Endothelial cell of umbilical vein (primary cell): ENCODE measurements around the gene MAN1A2. TPM values are rescaled to one million over a fixed set of nuclear protein-coding genes. Genes with fewer than 3 reads are reported as not detected.

ENCODE experiments used
- BruUV-seq: library from RNA; stranded (reverse); fragments of 400-500 nt; replicated peaks from 2 replicates; lab custom pipeline; 2021; lab: Mats Ljungman, UMichigan
- CTCF ChIA-PET: fragments of 300-600, 350-600 bp; sonication (Branson Sonifier 250); formaldehyde crosslinking; loops from one replicate; lab custom pipeline; 2021; ENCODE audit warnings: antibody characterized with exemption, inconsistent platforms; lab: Charles Lee
- POLR2A ChIA-PET: fragments of 300-600, 350-600 bp; sonication (Branson Sonifier 250); formaldehyde crosslinking; loops from one replicate; lab custom pipeline; 2021; ENCODE audit warnings: antibody characterized with exemption, inconsistent platforms; lab: Charles Lee
- DNase-seq: peaks from one replicate; pipeline ENCODE4 v3.0.0-alpha.2; 2011; ENCODE audit warnings: low read depth, low spot score
- FAIRE-seq: peaks from 2 replicates; lab custom pipeline; 2011; peaks lifted over from hg19 to GRCh38; lab: Jason Lieb, UNC
- H2AFZ ChIP-seq: 2 replicates; pipeline ENCODE4 v1.6.0; 2012; ENCODE audit warnings: low read depth, low read length, control low read depth, inconsistent platforms
- H3K27ac ChIP-seq: 2 replicates; pipeline ENCODE4 v1.5.1; 2011; ENCODE audit warnings: low read depth, mild to moderate bottlenecking, control low read depth, low read length, moderate library complexity; ENCODE audit not compliant: insufficient read depth
- H3K27me3 ChIP-seq, 2 experiments: 2 replicates each; pipeline versions ENCODE4 v1.6.0 to v1.6.1; 2011; ENCODE audit warnings: low read length in 2 of 2, mixed read lengths in 1 of 2; ENCODE audit not compliant: control insufficient read depth in 2 of 2, insufficient read depth in 2 of 2
- H3K36me3 ChIP-seq, 2 experiments: 2 replicates in 1 of 2; 3 replicates in 1 of 2; pipeline ENCODE4 v1.5.1; 2011; ENCODE audit warnings: low read length in 2 of 2, mild to moderate bottlenecking in 1 of 2, moderate library complexity in 1 of 2; ENCODE audit not compliant: control insufficient read depth in 2 of 2, insufficient read depth in 2 of 2; ENCODE audit errors: extremely low read depth in 1 of 2
- H3K4me1 ChIP-seq: 3 replicates; pipeline ENCODE4 v1.5.1; 2011; ENCODE audit warnings: mild to moderate bottlenecking, low read length; ENCODE audit not compliant: control insufficient read depth, insufficient read depth; ENCODE audit errors: extremely low read depth
- H3K4me2 ChIP-seq: 2 replicates; pipeline ENCODE4 v1.6.1; 2011; ENCODE audit warnings: low read length, control low read depth, mixed read lengths; ENCODE audit not compliant: insufficient read depth
- H3K4me3 ChIP-seq, 3 experiments: fragments of 200-600 bp in 1 of 3; sonication (generic), shearing (Covaris generic) in 1 of 3; replicated peaks in 1 of 3; 2 replicates each; pipeline ENCODE4 v1.5.1; 2011 to 2016; ENCODE audit warnings: control low read depth in 3 of 3, low read length in 3 of 3, mild to moderate bottlenecking in 2 of 3, inconsistent platforms in 1 of 3, low read depth in 1 of 3, moderate library complexity in 1 of 3; ENCODE audit not compliant: insufficient read depth in 1 of 3
- H3K79me2 ChIP-seq: 2 replicates; pipeline ENCODE4 v1.6.0; 2012; ENCODE audit warnings: low read length, inconsistent platforms; ENCODE audit not compliant: control insufficient read depth, insufficient read depth
- H3K9ac ChIP-seq: replicated peaks from 2 replicates; pipeline ENCODE3; 2011; ENCODE audit warnings: low read length, control low read depth; ENCODE audit not compliant: insufficient read depth; ENCODE audit errors: extremely low read depth
- H3K9me1 ChIP-seq: replicated peaks from 3 replicates; pipeline ENCODE4 v1.6.0; 2011; ENCODE audit warnings: mild to moderate bottlenecking, low read length; ENCODE audit not compliant: control insufficient read depth, insufficient read depth; ENCODE audit errors: extremely low read depth
- H3K9me3 ChIP-seq: replicated peaks from 2 replicates; pipeline ENCODE4 v1.5.1; 2012; ENCODE audit warnings: low read length, inconsistent platforms; ENCODE audit not compliant: control insufficient read depth, insufficient read depth
- H4K20me1 ChIP-seq: replicated peaks from 2 replicates; pipeline ENCODE3; 2011; ENCODE audit warnings: mild to moderate bottlenecking, low read length; ENCODE audit not compliant: control insufficient read depth, insufficient read depth; ENCODE audit errors: extremely low read depth
- GATA2 ChIP-seq: IDR thresholded peaks from 2 replicates; pipeline ENCODE4 v1.7.0; 2011; ENCODE audit warnings: low read depth, mild to moderate bottlenecking, moderate library complexity, mixed read lengths, low read length; ENCODE audit not compliant: insufficient read length, insufficient read depth
- MYC ChIP-seq: IDR thresholded peaks from one replicate; pipeline ENCODE4 v1.6.1; 2011; ENCODE audit warnings: mild to moderate bottlenecking, low read depth, low read length
- POLR2A ChIP-seq: IDR thresholded peaks from 2 replicates; pipeline ENCODE4 v1.6.1; 2012; ENCODE audit warnings: low read depth, mild to moderate bottlenecking, control low read depth, low read length
- POLR2AphosphoS5 ChIP-seq: IDR thresholded peaks from 2 replicates; pipeline ENCODE4 v1.6.1; 2012; ENCODE audit warnings: low read depth, mild to moderate bottlenecking, control low read depth, low read length, moderate library complexity; ENCODE audit not compliant: insufficient read depth
- dilution Hi-C: fragments of 300-500 bp; cut with MboI; formaldehyde crosslinking; loops from one replicate; pipeline ENCODE4 v1.15.0; 2019; ENCODE audit warnings: low sequenced_read_pairs; ENCODE audit not compliant: extremely low pct_ligation_motif_present
- intact Hi-C: fragments of 100-400 bp; cut with micrococcal nuclease; formaldehyde crosslinking; loops from one replicate; pipeline ENCODE4 v1.10.0; 2022
- polyA plus RNA-seq, 4 experiments: library from polyadenylated mRNA; depleted of rRNA in 3 of 4; stranded (reverse) in 3 of 4; unstranded in 1 of 4; fragments of >200 nt; gene quantifications; 2 replicates each; pipeline versions ENCODE4 v1.2.1 to v1.2.3, GENCODE V29; 2011 to 2012; ENCODE audit warnings: missing spikeins in 1 of 4
- total RNA-seq: library from RNA; stranded (reverse); gene quantifications from 2 replicates; pipeline ENCODE4 v1.2.3, GENCODE V29; 2021

Gene MAN1A2
- total and polyA plus RNA-seq, 2 donors (not counting 3 experiments of a cell fraction or from before 2014, with no cell fraction given), result 13.5 to 36.2 TPM

GRCh38 chr1:117546467-117546866 is 179.2 kb downstream of the MAN1A2 start:
- Histone ChIP-seq H3K9me1 (no peaks in the 10 kb centered on the region), H3K27me3 (peaks cover 2 to 5% of the 10 kb centered on the region in 2 experiments), H3K27ac (no peak overlapping the region), H3K4me3 (no peak overlapping the region), H4K20me1 (no peaks in the 10 kb centered on the region), H3K9me3 (no peaks in the 10 kb centered on the region), H2AFZ (no peak overlapping the region), H3K4me1 (no peaks in the 10 kb centered on the region), H3K79me2 (no peaks in the 10 kb centered on the region), H3K4me2 (no peak overlapping the region), H3K36me3 (no peaks in the 10 kb centered on the region), H3K9ac (no peak overlapping the region)
- intact Hi-C loops, result no loop called here
- no peak for DNase-seq
- no TSS peak for BruUV-seq
- no peak for TF ChIP-seq POLR2A
- CTCF ChIA-PET, result interaction anchor here (1.3 to 4.5 kb wide), 2 partner anchors 12 to 207 kb away, joined by 3 to 36 read pairs; no protein-coding TSS in a partner anchor
- POLR2A ChIA-PET, result no interaction called here
- FAIRE-seq, result no peak
- dilution Hi-C loops, result loop anchor here (25.0 kb wide), 1 partner anchor 216 kb away; no protein-coding TSS in a partner anchor

DNA sequence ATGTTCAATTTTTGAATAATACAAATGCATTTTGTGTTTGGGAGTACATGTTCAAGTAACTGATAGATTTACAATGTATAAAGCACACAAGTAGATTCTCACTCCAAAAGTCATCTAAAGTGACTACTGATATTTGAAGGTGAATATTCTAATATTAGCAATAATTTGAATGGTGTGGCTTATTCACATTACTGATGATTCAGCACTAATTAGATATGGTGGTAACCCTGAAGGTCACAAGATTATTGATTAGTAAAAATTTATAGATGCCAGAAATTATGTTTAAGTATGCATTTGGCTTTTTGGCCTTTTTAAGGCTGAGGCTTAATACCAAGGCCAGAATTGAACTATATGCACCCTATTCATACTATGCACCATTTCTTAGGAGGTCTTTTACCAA is 186.2 kb downstream of the MAN1A2 start:
- intact Hi-C loops, result no loop called here
- TF ChIP-seq MYC (no peak), POLR2AphosphoS5 (no peak), GATA2 (no peak)
- ChIA-PET CTCF (no interaction called here), POLR2A (no interaction called here)
- no peaks in the 10 kb centered on the region for H3K36me3 ChIP-seq
- H3K9me1 ChIP-seq, result no peaks in the 10 kb centered on the region
- no peak overlapping the region for H2AFZ ChIP-seq
- H3K4me3 ChIP-seq, result no peak overlapping the region
- no peaks in the 10 kb centered on the region for H3K4me1 ChIP-seq
- DNase-seq, result no peak
- H3K27ac ChIP-seq, result no peak overlapping the region
- no peaks in the 10 kb centered on the region for H4K20me1 ChIP-seq
- BruUV-seq, result no TSS peak
- no peaks in the 10 kb centered on the region for H3K79me2 ChIP-seq
- FAIRE-seq, result no peak
- H3K4me2 ChIP-seq, result no peak overlapping the region
- H3K9ac ChIP-seq, result no peak overlapping the region
- H3K9me3 ChIP-seq, result no peaks in the 10 kb centered on the region
- H3K27me3 ChIP-seq, result peaks cover 0 to 4% of the 10 kb centered on the region in 2 experiments
- dilution Hi-C loops, result no loop called here
